Measurements from ENCODE around the gene SLC25A33. TPM values are rescaled to one million over a fixed set of nuclear protein-coding genes. Genes with fewer than 3 reads are reported as not detected.
A peak's percentile ranks its signal among the peaks of the same experiment; 100 is the strongest.

SLC25A33 gene
- total RNA-seq, 2 experiments from 2014 or later, result 2.6 to 3.0 TPM

- Mint-ChIP-seq H3K36me3 (ENCODE audit: low read depth) (no peaks in the 10 kb centered on the region), H3K4me1 (peaks cover 35% of the 10 kb centered on the region), H3K9me3 (no peaks in the 10 kb centered on the region), H3K27ac (no peak overlapping the region), H3K27me3 (no peaks in the 10 kb centered on the region), H3K4me3 (no peak overlapping the region)
- CTCF ChIA-PET, result no interaction called here
- POLR2A ChIA-PET, result interaction anchor here (1.1 to 1.6 kb wide), 3 partner anchors 21 to 276 kb away, joined by 3 to 5 read pairs (median 3); no protein-coding TSS in a partner anchor
- DNase-seq, result no peak
These were observed 53.3 kb downstream of the SLC25A33 start for GRCh38 chr1:9592510-9593075.

DNA sequence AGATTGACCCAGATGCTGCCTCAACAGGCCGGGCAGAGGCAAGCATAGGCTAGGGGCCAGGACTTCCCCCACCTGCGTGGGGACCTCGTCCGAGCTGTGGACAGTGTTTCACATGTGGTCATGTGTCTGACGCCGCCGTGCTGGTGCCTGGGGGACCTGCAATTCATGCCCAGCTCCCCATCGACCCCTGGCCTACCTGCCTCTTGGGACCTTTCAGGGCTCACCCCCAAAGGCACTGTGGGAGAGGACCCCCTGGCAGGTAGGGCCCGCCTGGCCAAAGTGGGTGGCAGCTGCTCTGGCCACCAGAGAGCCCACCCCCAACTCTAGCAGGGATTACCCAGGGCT lies 53.9 kb downstream of the SLC25A33 start:
- H3K4me1 Mint-ChIP-seq, result peaks cover 34% of the 10 kb centered on the region
- no peak overlapping the region for H3K27ac Mint-ChIP-seq
- no peak for DNase-seq
- no peaks in the 10 kb centered on the region for H3K27me3 Mint-ChIP-seq
- H3K9me3 Mint-ChIP-seq, result no peaks in the 10 kb centered on the region
- ChIA-PET CTCF (no interaction called here), POLR2A (interaction anchor here (1.1 to 1.6 kb wide), 3 partner anchors 21 to 275 kb away, joined by 3 to 5 read pairs (median 3); no protein-coding TSS in a partner anchor)
- peaks cover 1% of the 10 kb centered on the region for H3K36me3 Mint-ChIP-seq (ENCODE audit: low read depth)
- no peak overlapping the region for H3K4me3 Mint-ChIP-seq

DNA sequence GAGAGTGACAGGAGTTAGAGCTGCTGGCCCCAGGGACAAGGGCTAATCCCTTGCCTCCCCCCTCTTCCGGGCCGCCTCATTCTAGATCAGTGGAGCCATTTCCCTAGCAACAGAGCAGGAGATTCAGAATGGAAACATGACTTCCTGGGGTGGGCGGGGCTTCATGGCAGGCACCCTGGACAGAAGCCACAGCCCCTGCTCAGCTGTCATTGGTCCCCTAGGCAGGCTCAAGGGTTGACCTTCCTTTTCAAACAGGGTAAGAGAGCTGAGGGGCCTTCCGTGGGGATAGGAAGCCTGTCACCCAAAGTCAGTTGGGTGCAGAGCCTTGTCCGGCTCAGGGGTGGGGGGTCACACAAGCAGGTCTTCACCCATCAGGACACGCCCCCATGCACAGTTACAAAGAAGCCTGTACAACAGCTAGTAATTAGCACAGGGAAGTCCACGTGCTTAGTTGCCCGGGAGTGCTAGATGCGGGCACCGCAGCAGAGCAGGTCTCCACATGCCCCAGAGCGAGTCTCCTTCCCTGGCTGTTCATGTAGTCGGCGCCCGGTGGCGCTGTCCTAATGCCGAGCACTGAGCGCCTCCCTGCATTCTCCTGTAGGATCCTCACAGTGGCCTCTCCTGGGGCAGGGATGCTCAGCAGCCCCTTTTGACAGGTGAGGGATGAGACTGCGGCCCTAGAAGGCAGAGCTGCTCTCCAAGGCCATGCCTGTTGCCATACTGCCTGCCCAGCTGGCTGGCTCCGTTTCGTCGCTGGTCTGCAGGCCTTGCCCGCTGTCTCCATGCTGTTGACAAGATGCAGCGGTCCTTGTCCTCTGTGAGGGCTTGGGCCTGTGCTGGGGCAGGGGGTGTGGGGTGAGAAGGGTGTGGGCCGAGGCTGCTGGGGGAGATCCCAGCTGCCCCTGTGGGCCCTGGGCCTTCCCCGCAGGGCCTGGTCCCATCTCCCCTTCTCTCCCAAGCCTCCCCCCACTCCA lies 54.5 kb downstream of the SLC25A33 start:
- Mint-ChIP-seq H3K36me3 (ENCODE audit: low read depth) (peaks cover 3% of the 10 kb centered on the region), H3K27me3 (no peaks in the 10 kb centered on the region), H3K27ac (no peak overlapping the region), H3K4me3 (no peak overlapping the region), H3K4me1 (peaks cover 32% of the 10 kb centered on the region), H3K9me3 (no peaks in the 10 kb centered on the region)
- peak; percentile 64 for DNase-seq
- CTCF ChIA-PET, result no interaction called here
- POLR2A ChIA-PET, result interaction anchor here (1.4 to 1.6 kb wide), 2 partner anchors 20 to 274 kb away, joined by 3 to 5 read pairs; no protein-coding TSS in a partner anchor

DNA sequence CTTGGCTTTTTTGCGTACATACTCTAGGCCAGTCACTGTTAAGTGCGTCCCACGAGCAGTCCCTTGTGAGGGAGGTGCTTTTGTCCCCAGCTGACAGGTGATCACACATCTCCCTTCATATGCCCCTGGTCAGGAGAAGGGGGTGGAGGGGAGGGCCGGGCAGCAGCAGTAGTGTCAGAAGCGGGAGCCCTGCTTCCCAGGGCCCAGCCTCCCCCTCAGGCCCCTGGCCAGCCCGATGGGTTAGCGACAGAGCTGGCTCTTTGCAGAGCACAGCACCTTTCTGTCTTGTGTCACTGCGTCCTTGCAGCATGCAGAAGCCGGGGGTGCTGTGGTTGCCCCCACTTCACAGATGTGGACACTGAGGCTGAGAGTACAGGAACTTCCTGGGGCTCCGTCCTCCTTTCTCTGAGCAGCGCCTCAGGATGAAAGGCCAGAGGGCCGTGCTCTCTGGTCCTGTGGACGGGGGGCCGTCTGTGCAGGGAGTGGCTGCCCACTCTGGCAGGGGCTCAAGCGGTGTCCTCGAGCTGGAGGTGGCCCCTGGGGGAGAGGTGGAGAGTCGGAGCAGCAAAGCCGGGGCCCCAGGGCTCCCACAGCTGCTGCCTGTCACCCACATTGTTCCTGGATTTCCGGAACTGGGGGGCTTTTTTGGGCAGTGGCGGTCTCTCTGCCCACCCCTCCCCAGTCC lies 55.3 kb downstream of the SLC25A33 start:
- no peaks in the 10 kb centered on the region for H3K9me3 Mint-ChIP-seq
- POLR2A ChIA-PET, result no interaction called here
- H3K27me3 Mint-ChIP-seq, result no peaks in the 10 kb centered on the region
- CTCF ChIA-PET, result no interaction called here
- H3K4me3 Mint-ChIP-seq, result no peak overlapping the region
- H3K4me1 Mint-ChIP-seq, result peaks cover 29% of the 10 kb centered on the region
- no peak overlapping the region for H3K27ac Mint-ChIP-seq
- DNase-seq, result no peak
- H3K36me3 Mint-ChIP-seq (ENCODE audit: low read depth), result peaks cover 3% of the 10 kb centered on the region

GRCh38 chr1:9595156-9595967 lies 56.1 kb downstream of the SLC25A33 start:
- Mint-ChIP-seq H3K27ac (no peak overlapping the region), H3K4me1 (peaks cover 23% of the 10 kb centered on the region), H3K27me3 (no peaks in the 10 kb centered on the region), H3K9me3 (no peaks in the 10 kb centered on the region), H3K36me3 (ENCODE audit: low read depth) (peaks cover 3% of the 10 kb centered on the region), H3K4me3 (no peak overlapping the region)
- POLR2A ChIA-PET, result no interaction called here
- CTCF ChIA-PET, result no interaction called here
- no peak for DNase-seq

DNA sequence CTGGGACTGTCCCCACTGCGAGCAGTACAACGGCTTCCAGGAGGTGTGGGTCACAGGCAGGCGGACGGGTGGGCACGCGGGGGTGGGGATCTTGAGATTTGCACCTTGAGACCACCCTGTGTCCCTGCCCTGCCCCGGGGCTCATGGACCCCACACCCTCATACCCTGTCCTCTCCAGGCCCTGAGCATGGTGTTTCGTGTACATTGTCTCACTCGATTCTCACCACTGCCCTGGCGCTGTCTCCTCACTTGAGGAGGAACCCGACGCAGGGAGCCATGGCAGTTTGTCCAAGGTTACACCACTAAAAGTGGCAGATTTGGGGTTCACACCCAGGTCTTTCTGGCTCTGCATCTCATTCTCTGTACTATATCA lies 56.7 kb downstream of the SLC25A33 start:
- Mint-ChIP-seq H3K36me3 (ENCODE audit: low read depth) (peaks cover 3% of the 10 kb centered on the region), H3K27me3 (no peaks in the 10 kb centered on the region), H3K9me3 (no peaks in the 10 kb centered on the region), H3K4me1 (peaks cover 17% of the 10 kb centered on the region), H3K27ac (no peak overlapping the region), H3K4me3 (no peak overlapping the region)
- no peak for DNase-seq
- CTCF ChIA-PET, result no interaction called here
- POLR2A ChIA-PET, result no interaction called here

DNA sequence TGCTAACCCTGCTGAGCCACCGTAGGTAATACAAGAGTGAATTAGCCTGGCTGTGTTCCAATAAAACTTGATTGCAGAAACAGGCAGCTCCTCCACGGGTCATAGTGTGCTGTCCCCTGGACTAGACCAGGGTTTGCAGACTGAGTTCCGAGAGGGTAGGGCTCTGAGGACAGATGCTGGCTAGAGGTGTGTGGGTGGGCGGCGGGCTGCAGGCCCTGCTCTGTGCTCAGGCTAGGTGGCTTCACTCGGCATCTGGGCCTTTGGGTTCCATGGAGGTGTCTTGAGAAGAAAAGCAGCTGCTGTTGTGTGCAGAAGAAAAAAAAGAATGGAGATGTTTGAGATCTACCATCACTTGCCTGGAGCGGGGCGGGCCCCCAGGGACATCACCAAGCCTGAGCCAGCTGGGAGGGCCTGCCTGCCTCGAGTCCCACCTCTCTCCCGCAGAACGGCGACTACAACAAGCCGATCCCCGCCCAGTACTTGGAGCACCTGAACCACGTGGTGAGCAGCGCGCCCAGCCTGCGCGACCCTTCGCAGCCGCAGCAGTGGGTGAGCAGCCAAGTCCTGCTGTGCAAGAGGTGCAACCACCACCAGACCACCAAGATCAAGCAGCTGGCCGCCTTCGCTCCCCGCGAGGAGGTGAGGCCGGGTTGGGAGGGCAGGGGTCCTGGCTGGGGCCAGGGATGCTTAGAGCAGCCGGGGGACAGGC lies 57.3 kb downstream of the SLC25A33 start:
- POLR2A ChIA-PET, result no interaction called here
- no peak overlapping the region for H3K4me3 Mint-ChIP-seq
- peaks cover 3% of the 10 kb centered on the region for H3K36me3 Mint-ChIP-seq (ENCODE audit: low read depth)
- CTCF ChIA-PET, result interaction anchor here (1.7 kb wide), 1 partner anchor 19 kb away, joined by 4 read pairs; no protein-coding TSS in a partner anchor
- no peak for DNase-seq
- H3K27me3 Mint-ChIP-seq, result no peaks in the 10 kb centered on the region
- H3K27ac Mint-ChIP-seq, result no peak overlapping the region
- H3K9me3 Mint-ChIP-seq, result no peaks in the 10 kb centered on the region
- H3K4me1 Mint-ChIP-seq, result peaks cover 15% of the 10 kb centered on the region

GRCh38 chr1:9597361-9598315 lies 58.4 kb downstream of the SLC25A33 start:
- H3K27ac Mint-ChIP-seq, result no peak overlapping the region
- POLR2A ChIA-PET, result no interaction called here
- CTCF ChIA-PET, result interaction anchor here (0.9 to 1.7 kb wide), 2 partner anchors 10 to 18 kb away, joined by 4 to 5 read pairs; no protein-coding TSS in a partner anchor

GRCh38 chr1:9598316-9598700 lies 59.0 kb downstream of the SLC25A33 start:
- Mint-ChIP-seq H3K27ac (no peak overlapping the region), H3K4me1 (peaks cover 4% of the 10 kb centered on the region), H3K4me3 (no peak overlapping the region), H3K27me3 (no peaks in the 10 kb centered on the region), H3K9me3 (no peaks in the 10 kb centered on the region), H3K36me3 (ENCODE audit: low read depth) (peaks cover 6% of the 10 kb centered on the region)
- ChIA-PET POLR2A (no interaction called here), CTCF (no interaction called here)
- DNase-seq, result no peak

More at GRCh38 chr1:9597361-9598315, 58.4 kb downstream of the SLC25A33 start:
- Mint-ChIP-seq H3K4me1 (peaks cover 9% of the 10 kb centered on the region), H3K4me3 (no peak overlapping the region), H3K27me3 (no peaks in the 10 kb centered on the region), H3K9me3 (no peaks in the 10 kb centered on the region), H3K36me3 (ENCODE audit: low read depth) (peaks cover 3% of the 10 kb centered on the region)
- no peak for DNase-seq

GRCh38 chr1:9599741-9600140 lies 60.5 kb downstream of the SLC25A33 start:
- no peak for DNase-seq
- Mint-ChIP-seq H3K27me3 (no peaks in the 10 kb centered on the region), H3K36me3 (ENCODE audit: low read depth) (peaks cover 6% of the 10 kb centered on the region), H3K27ac (no peak overlapping the region), H3K4me1 (no peaks in the 10 kb centered on the region), H3K9me3 (no peaks in the 10 kb centered on the region), H3K4me3 (no peak overlapping the region)
- ChIA-PET CTCF (no interaction called here), POLR2A (no interaction called here)

DNA sequence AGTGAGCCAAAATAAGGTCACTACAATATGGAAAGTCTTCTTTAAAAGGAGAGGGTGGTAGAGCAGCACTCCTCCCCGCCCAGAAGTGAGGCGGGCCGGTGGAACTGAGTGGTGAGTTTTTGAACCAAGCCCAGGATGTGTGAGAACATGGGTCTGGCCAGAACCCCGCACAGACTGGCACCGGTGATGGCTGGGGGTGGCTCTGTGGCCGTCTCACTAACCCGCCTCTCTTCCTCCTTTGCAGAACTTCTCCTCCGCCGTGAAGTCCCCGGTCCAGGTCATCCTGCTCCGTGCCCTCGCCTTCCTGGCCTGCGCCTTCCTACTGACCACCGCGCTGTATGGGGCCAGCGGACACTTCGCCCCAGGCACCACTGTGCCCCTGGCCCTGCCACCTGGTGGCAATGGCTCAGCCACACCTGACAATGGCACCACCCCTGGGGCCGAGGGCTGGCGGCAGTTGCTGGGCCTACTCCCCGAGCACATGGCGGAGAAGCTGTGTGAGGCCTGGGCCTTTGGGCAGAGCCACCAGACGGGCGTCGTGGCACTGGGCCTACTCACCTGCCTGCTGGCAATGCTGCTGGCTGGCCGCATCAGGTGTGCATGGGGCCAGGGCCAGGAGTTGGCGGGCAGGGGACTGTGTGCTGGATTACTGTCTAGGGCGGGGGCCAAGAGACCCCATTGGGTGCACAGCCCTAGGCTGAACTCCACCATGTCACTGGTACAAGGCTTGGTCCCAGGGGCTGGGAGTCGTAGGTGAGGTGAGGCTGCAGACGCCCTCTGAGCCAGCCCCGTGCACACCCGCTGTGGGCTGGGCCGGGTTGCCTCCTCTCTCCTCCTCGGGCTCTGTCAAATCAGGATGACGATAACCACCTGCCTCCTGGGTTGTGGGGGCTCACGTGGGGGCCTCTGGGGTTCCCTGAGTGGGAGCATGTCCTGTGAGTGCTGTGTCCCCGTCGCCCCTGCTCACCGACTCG lies 61.9 kb downstream of the SLC25A33 start:
- peaks cover 6% of the 10 kb centered on the region for H3K36me3 Mint-ChIP-seq (ENCODE audit: low read depth)
- no peak for DNase-seq
- ChIA-PET CTCF (no interaction called here), POLR2A (no interaction called here)
- no peaks in the 10 kb centered on the region for H3K4me1 Mint-ChIP-seq
- no peaks in the 10 kb centered on the region for H3K27me3 Mint-ChIP-seq
- H3K4me3 Mint-ChIP-seq, result no peak overlapping the region
- H3K27ac Mint-ChIP-seq, result no peak overlapping the region
- H3K9me3 Mint-ChIP-seq, result no peaks in the 10 kb centered on the region

All from activated CD4-positive, alpha-beta memory T cell treated with anti-CD3 and anti-CD28 coated beads, Interleukin-2, amount 10 ng/mL, durations not matched to agents 7 days and 5 days (primary cell).